ENCODE data around the gene WDR47.

DNA sequence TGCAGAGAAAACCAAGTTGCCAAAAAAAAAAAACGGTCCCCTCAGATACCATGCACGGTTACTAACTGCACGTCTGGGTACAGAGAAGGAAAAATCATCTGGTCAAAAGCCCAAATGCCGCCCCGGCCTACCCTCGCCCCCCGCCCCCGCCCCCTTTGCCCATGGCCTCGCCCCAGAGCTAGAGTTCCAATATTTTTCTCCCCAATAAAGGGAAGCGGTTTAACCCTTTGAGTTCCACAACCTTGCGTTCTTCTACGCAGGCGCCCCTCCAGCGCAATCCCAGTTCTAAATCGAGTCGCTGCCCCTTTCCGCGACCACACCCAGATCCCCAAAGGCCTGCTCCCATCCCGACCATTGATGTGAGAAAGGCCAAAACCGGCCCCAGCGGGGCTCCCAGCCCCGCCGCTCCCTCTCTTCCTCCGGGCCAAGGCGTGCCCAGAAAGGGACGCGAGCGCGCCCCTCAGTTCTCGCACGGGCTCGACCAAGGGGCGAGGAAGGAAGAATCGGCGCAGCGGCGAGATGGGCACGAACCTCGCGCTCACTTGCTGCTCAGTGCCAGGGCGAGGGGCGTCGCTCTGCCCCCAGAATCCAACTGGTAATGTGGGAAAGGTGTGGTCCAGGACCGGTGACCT, 797 bp downstream of the WDR47 start:
- TF ChIP-seq, protein P1, sequence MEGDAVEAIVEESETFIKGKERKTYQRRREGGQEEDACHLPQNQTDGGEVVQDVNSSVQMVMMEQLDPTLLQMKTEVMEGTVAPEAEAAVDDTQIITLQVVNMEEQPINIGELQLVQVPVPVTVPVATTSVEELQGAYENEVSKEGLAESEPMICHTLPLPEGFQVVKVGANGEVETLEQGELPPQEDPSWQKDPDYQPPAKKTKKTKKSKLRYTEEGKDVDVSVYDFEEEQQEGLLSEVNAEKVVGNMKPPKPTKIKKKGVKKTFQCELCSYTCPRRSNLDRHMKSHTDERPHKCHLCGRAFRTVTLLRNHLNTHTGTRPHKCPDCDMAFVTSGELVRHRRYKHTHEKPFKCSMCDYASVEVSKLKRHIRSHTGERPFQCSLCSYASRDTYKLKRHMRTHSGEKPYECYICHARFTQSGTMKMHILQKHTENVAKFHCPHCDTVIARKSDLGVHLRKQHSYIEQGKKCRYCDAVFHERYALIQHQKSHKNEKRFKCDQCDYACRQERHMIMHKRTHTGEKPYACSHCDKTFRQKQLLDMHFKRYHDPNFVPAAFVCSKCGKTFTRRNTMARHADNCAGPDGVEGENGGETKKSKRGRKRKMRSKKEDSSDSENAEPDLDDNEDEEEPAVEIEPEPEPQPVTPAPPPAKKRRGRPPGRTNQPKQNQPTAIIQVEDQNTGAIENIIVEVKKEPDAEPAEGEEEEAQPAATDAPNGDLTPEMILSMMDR (IDR thresholded peaks at IDR 0.05): no peak
- no peak for TF ChIP-seq POLR2A (IDR thresholded peaks at IDR 0.05)
